ENCODE measurements around the gene SLC25A21. TPM values are rescaled to one million over a fixed set of nuclear protein-coding genes. Genes with fewer than 3 reads are reported as not detected.

SLC25A21 gene
- total RNA-seq, 2 experiments from 2014 or later: not detected

DNA sequence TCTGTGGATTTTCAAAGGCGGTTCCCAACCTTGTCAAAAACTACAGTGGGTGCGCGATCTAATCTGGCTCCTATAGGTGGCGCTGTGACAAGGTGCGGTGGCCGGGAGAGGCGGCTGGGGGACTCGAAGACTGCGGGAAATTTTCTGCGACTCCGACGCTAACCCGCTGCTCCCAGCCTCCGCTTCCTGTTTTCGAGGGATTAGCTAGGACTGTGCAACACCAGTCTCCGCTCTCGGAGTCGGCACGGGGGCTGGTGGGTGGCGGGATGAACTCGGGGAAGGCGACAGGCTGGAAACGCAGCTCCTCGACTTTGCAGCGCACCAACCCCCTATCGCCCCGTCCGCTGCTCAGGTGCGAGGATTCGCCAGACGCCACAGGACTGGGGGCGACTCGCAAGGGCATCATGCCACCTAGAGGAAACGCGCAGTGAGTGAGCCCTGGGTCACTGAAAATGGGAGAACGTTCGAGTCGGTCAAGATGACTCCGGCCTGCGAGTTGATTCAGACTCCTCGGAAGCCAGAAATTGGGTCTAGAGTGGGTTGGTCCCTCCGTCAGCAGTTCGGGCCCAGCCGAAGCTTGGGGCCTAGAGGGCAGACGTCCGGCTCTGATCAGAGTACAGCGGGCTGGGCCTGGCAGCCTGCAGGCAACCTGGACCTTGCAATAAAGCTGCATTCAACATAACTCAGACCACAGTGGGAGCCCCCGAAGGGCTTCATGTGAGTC is 516.3 kb downstream of the SLC25A21 start:
- H3K4me1 Mint-ChIP-seq (ENCODE audit: low read depth): peaks cover 18% of the 10 kb centered on the region
- intact Hi-C loops (cut with micrococcal nuclease): loop anchor here (5.0 to 10.0 kb wide), 4 partner anchors 74 to 939 kb away; partner anchors contain the start of genes FOXA1, NKX2-8 and TTC6
- no peaks in the 10 kb centered on the region for H3K36me3 Mint-ChIP-seq (ENCODE audit: low read depth)
- H3K4me3 Mint-ChIP-seq: no peak overlapping the region
- peak; percentile 53 for TF ChIP-seq CTCF (IDR thresholded peaks at IDR 0.05)
- ChIA-PET CTCF (interaction anchor here (0.7 to 1.8 kb wide), 7 partner anchors 9 to 134 kb away, joined by 3 to 7 read pairs (median 4); no protein-coding TSS in a partner anchor), POLR2A (no interaction called here)
- peak; percentile 55 for ATAC-seq
- DNase-seq: peak; percentile 55
- no peak overlapping the region for H3K27ac Mint-ChIP-seq
- no peaks in the 10 kb centered on the region for H3K9me3 Mint-ChIP-seq
- peaks cover 84% of the 10 kb centered on the region for H3K27me3 Mint-ChIP-seq

- Mint-ChIP-seq H3K27ac (no peak overlapping the region), H3K4me3 (no peak overlapping the region), H3K9me3 (no peaks in the 10 kb centered on the region), H3K4me1 (ENCODE audit: low read depth) (peaks cover 16% of the 10 kb centered on the region), H3K36me3 (ENCODE audit: low read depth) (no peaks in the 10 kb centered on the region), H3K27me3 (peaks cover 81% of the 10 kb centered on the region)
- POLR2A ChIA-PET: no interaction called here
- intact Hi-C loops (cut with micrococcal nuclease): loop anchor here (5.0 to 10.0 kb wide), 4 partner anchors 73 to 939 kb away; partner anchors contain the start of genes FOXA1, NKX2-8 and TTC6
- ATAC-seq (no peak), DNase-seq (no peak)
- TF ChIP-seq CTCF (IDR thresholded peaks at IDR 0.05): no peak
- CTCF ChIA-PET: interaction anchor here (0.6 to 1.8 kb wide), 9 partner anchors 8 to 571 kb away, joined by 3 to 7 read pairs (median 4); no protein-coding TSS in a partner anchor
Measured at GRCh38 chr14:36655571-36655962, 516.8 kb downstream of the SLC25A21 start.

- CTCF ChIA-PET: interaction anchor here (0.6 to 1.8 kb wide), 6 partner anchors 8 to 572 kb away, joined by 3 to 7 read pairs (median 4); no protein-coding TSS in a partner anchor
- no peaks in the 10 kb centered on the region for H3K9me3 Mint-ChIP-seq
Measured at GRCh38 chr14:36654794-36655381, 517.5 kb downstream of the SLC25A21 start.

GRCh38 chr14:36653962-36654793 is 518.2 kb downstream of the SLC25A21 start:
- POLR2A ChIA-PET: no interaction called here
- Mint-ChIP-seq H3K27me3 (peaks cover 76% of the 10 kb centered on the region), H3K36me3 (ENCODE audit: low read depth) (no peaks in the 10 kb centered on the region), H3K27ac (no peak overlapping the region), H3K4me3 (no peak overlapping the region), H3K4me1 (ENCODE audit: low read depth) (peaks cover 15% of the 10 kb centered on the region), H3K9me3 (no peaks in the 10 kb centered on the region)
- intact Hi-C loops (cut with micrococcal nuclease): loop anchor here (10.0 kb wide), 2 partner anchors 291 to 941 kb away; partner anchors contain the start of genes FOXA1 and TTC6
- CTCF ChIA-PET: interaction anchor here (1.0 kb wide), 1 partner anchor 11 kb away, joined by 3 read pairs; no protein-coding TSS in a partner anchor
- DNase-seq (no peak), ATAC-seq (no peak)
- TF ChIP-seq CTCF (IDR thresholded peaks at IDR 0.05): no peak

More at GRCh38 chr14:36654794-36655381, 517.5 kb downstream of the SLC25A21 start:
- Mint-ChIP-seq H3K27me3 (peaks cover 79% of the 10 kb centered on the region), H3K36me3 (ENCODE audit: low read depth) (no peaks in the 10 kb centered on the region), H3K4me3 (no peak overlapping the region), H3K27ac (no peak overlapping the region), H3K4me1 (ENCODE audit: low read depth) (peaks cover 15% of the 10 kb centered on the region)
- POLR2A ChIA-PET: no interaction called here
- DNase-seq (no peak), ATAC-seq (no peak)
- TF ChIP-seq CTCF (IDR thresholded peaks at IDR 0.05): no peak
- intact Hi-C loops (cut with micrococcal nuclease): loop anchor here (5.0 to 10.0 kb wide), 4 partner anchors 73 to 940 kb away; partner anchors contain the start of genes FOXA1, NKX2-8 and TTC6

Data from activated CD8-positive, alpha-beta T cell treated with anti-CD3 and anti-CD28 coated beads for 36 hours (primary cell).